Stomach smooth muscle (tissue), 2 donors: Measurements from ENCODE around the gene NAALADL2.
"Not testable (repeated sequence)": the region's sequence is repeated elsewhere in the genome, so short reads cannot be mapped to it uniquely, and the experiment has no call there.

Source experiments
- H3K27ac ChIP-seq: one replicate; pipeline ENCODE4 v1.7.0; 2013; ENCODE audit warnings: mild to moderate bottlenecking, low read length, inconsistent platforms
- H3K27me3 ChIP-seq, 2 donors: one replicate each; pipeline ENCODE4 v1.7.0; 2013; ENCODE audit warnings: low read length in 2 of 2; ENCODE audit not compliant: insufficient read depth in 2 of 2, control insufficient read depth in 1 of 2
- H3K36me3 ChIP-seq, 2 donors: one replicate each; pipeline ENCODE4 v1.7.0; 2013; ENCODE audit warnings: low read length in 2 of 2; ENCODE audit not compliant: control insufficient read depth in 2 of 2, insufficient read depth in 2 of 2
- H3K4me1 ChIP-seq: one replicate; pipeline ENCODE4 v1.7.0; 2013; ENCODE audit warnings: low read length; ENCODE audit not compliant: control insufficient read depth, insufficient read depth
- H3K4me3 ChIP-seq, 2 donors: one replicate each; pipeline ENCODE4 v1.7.0; 2013; ENCODE audit warnings: low read length in 2 of 2
- H3K9ac ChIP-seq, 2 donors: one replicate each; pipeline ENCODE4 v1.7.0; 2013; ENCODE audit warnings: low read length in 2 of 2, mild to moderate bottlenecking in 1 of 2
- H3K9me3 ChIP-seq, 2 donors: one replicate each; pipeline ENCODE4 v1.7.0; 2013; ENCODE audit warnings: low read length in 2 of 2; ENCODE audit not compliant: control insufficient read depth in 2 of 2
- donor health status: healthy.
- donor health status: Pancreatic carcinoma.

The NAALADL2 gene

DNA sequence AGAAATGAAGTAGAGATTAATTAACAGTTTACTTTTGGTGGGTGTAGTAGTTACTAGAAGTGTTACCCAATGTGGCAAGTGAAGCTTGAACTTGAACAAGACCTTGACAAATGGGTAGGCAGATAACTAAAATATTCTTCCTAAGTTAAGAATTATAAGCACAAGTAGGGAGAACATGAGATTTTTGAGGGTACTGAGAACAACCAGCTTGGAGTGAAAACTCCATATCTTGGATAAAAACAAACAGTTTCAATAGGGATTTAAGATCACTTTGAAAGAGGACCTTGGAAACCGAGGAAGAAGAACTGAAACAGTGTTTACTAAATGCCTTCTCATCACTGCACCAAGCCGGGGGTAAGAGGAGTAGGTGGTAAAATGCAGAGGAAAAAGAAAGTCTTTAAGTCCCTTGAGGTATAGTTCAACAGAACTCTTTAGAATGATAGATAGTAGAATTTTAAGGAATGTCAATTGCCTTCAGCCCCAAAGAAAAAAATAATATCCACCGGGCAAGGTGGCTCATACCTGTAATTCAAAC, 496.7 kb downstream of the NAALADL2 start:
- Histone ChIP-seq H3K9ac (no peak overlapping the region), H3K36me3 (no peaks in the 10 kb centered on the region), H3K4me1 (no peaks in the 10 kb centered on the region), H3K27ac (no peak overlapping the region), H3K9me3 (no peaks in the 10 kb centered on the region), H3K27me3 (no peaks in the 10 kb centered on the region), H3K4me3 (no peak overlapping the region)

DNA sequence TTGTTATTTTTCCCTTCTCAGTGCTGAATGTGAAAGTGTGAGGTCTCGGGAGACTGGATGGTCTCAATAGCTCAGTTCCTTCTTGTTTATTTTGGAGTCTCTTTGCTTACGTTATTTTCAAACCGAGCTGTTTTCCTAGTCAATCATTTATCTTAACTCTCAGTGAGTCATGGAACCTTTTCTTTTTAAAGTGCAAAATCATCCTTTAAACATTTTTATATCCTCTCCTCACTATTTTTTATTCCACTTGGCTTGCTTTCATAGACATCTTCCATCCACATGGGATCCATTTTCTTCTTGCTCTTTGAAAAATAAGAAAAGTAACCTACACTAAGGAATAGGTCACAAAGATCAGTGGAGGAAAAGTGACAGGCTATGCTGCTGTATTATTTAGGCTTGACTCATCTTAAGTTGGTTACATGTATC, 497.8 kb downstream of the NAALADL2 start:
- Histone ChIP-seq H3K9me3 (no peaks in the 10 kb centered on the region), H3K9ac (no peak overlapping the region), H3K4me1 (no peaks in the 10 kb centered on the region), H3K27me3 (no peaks in the 10 kb centered on the region), H3K36me3 (no peaks in the 10 kb centered on the region), H3K27ac (no peak overlapping the region), H3K4me3 (no peak overlapping the region)

- Histone ChIP-seq H3K4me3 (no peak overlapping the region), H3K4me1 (no peaks in the 10 kb centered on the region), H3K9me3 (no peaks in the 10 kb centered on the region), H3K9ac (no peak overlapping the region), H3K27me3 (no peaks in the 10 kb centered on the region), H3K36me3 (no peaks in the 10 kb centered on the region), H3K27ac (no peak overlapping the region)
These were observed 498.6 kb downstream of the NAALADL2 start for GRCh38 chr3:175357758-175358157.

DNA sequence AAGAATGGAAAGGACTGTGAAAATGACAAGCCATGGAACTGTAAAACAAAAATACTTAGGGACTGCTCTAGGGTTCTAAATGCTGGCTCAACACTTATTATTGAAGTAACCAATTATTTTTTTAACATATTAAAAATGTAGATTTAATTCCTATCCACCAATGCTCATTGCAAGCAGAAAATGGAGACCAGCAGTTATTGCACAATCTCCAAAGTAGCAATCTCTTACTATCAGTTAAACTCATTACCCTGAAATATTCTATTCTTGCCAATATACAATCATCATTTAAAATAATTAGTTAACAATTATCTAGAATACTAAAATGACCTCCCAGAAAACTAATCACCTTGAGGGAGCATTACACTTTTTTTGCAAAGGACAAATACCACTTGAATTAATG, 499.8 kb downstream of the NAALADL2 start:
- H3K9me3 ChIP-seq = no peaks in the 10 kb centered on the region
- H3K27me3 ChIP-seq = no peaks in the 10 kb centered on the region
- no peak overlapping the region for H3K9ac ChIP-seq
- no peak overlapping the region for H3K27ac ChIP-seq
- H3K36me3 ChIP-seq = no peaks in the 10 kb centered on the region
- no peaks in the 10 kb centered on the region for H3K4me1 ChIP-seq
- no peak overlapping the region for H3K4me3 ChIP-seq

GRCh38 chr3:175370426-175370825, 511.3 kb downstream of the NAALADL2 start:
- H3K9me3 ChIP-seq, H3K27ac ChIP-seq, H3K4me3 ChIP-seq, H3K36me3 ChIP-seq, H3K27me3 ChIP-seq, H3K4me1 ChIP-seq, H3K9ac ChIP-seq: not testable (repeated sequence)

- not testable (repeated sequence) for H3K9me3 ChIP-seq, H3K4me3 ChIP-seq, H3K4me1 ChIP-seq, H3K9ac ChIP-seq, H3K36me3 ChIP-seq, H3K27ac ChIP-seq, H3K27me3 ChIP-seq
These were observed 512.1 kb downstream of the NAALADL2 start for GRCh38 chr3:175371187-175371586.

DNA sequence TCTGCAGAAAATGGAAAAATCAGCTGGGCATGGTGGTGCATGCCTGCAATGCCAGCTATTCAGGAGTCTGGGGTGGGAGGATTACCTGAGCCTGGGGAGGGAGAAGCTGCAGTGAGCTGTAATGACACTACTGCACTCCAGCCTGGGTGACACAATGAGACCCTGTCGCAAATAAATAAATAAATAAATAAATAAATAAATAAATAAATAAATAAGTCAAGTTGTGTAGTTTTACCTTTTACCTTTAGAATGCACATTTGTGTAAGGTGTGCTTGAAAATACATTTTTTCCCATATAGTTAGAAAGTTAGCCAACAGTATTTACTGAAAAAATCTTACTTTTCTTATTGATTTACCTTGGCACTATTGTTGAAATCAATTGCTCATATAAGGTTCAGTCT, 515.6 kb downstream of the NAALADL2 start:
- Histone ChIP-seq H3K9ac (no peak overlapping the region), H3K9me3 (no peaks in the 10 kb centered on the region), H3K27ac (no peak overlapping the region), H3K36me3 (no peaks in the 10 kb centered on the region), H3K4me1 (peaks cover 2% of the 10 kb centered on the region), H3K4me3 (no peak overlapping the region), H3K27me3 (no peaks in the 10 kb centered on the region)

- Histone ChIP-seq H3K9ac (no peak overlapping the region), H3K4me1 (no peaks in the 10 kb centered on the region), H3K36me3 (no peaks in the 10 kb centered on the region), H3K4me3 (no peak overlapping the region), H3K27me3 (no peaks in the 10 kb centered on the region), H3K27ac (no peak overlapping the region), H3K9me3 (no peaks in the 10 kb centered on the region)
These were observed 519.2 kb downstream of the NAALADL2 start for GRCh38 chr3:175378348-175378747.

- Histone ChIP-seq H3K36me3 (no peaks in the 10 kb centered on the region), H3K4me1 (no peaks in the 10 kb centered on the region), H3K9ac (no peak overlapping the region), H3K27ac (no peak overlapping the region), H3K4me3 (no peak overlapping the region), H3K27me3 (no peaks in the 10 kb centered on the region), H3K9me3 (no peaks in the 10 kb centered on the region)
These were observed 522.6 kb downstream of the NAALADL2 start for GRCh38 chr3:175381685-175382084.

DNA sequence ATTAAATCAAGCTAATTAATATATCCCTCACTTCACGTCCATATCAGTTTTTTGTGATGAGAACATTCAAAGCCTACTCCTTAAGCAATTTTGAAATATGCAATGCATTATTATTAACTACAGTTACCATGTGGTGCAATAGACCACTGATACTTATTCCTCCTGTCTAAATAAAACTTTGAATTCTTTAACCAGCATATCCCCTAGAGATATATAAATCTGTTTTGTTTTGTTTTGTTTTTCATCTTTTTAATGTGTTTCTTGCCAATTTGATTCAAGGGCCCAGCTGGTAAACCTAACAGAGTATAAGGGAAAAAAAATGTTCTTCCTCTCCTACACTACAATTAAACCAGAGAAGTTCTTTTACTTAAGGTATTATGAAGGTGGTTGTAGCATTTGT, 524.2 kb downstream of the NAALADL2 start:
- no peaks in the 10 kb centered on the region for H3K4me1 ChIP-seq
- H3K36me3 ChIP-seq = no peaks in the 10 kb centered on the region
- H3K4me3 ChIP-seq = no peak overlapping the region
- H3K9ac ChIP-seq = no peak overlapping the region
- no peaks in the 10 kb centered on the region for H3K9me3 ChIP-seq
- no peak overlapping the region for H3K27ac ChIP-seq
- no peaks in the 10 kb centered on the region for H3K27me3 ChIP-seq

DNA sequence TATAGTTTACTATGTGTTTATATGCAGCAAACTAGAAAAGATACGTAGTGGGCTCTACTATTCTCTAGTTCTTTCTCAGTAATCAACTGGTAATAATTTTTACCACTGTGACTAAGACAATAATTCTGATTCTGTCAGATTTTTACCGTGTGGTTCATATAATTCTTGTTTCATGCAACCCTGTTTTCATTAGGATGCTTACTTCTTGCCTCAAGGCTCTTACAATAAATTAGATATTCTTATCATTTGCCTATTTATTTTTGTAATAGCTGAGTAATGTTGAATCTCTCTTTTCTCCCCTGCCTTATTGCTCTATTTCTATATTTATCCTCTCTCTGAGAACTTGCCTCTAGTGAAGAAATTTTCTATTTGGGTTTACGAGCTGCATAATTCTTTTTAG, 524.7 kb downstream of the NAALADL2 start:
- Histone ChIP-seq H3K9ac (no peak overlapping the region), H3K36me3 (no peaks in the 10 kb centered on the region), H3K4me3 (no peak overlapping the region), H3K27me3 (no peaks in the 10 kb centered on the region), H3K27ac (no peak overlapping the region), H3K9me3 (no peaks in the 10 kb centered on the region), H3K4me1 (no peaks in the 10 kb centered on the region)
